Liver (tissue), 9 donors: ENCODE data around the gene TCEA3. TPM values are rescaled to one million over a fixed set of nuclear protein-coding genes. Genes with fewer than 3 reads are reported as not detected.

Source experiments
- DNase-seq: peaks from one replicate; pipeline ENCODE4 v3.0.0-alpha.2; 2017; ENCODE audit warnings: low spot score
- H3K27ac ChIP-seq, 2 donors: one replicate each; pipeline ENCODE4 v1.7.0; 2013; ENCODE audit warnings: inconsistent platforms in 2 of 2, low read length in 2 of 2, control low read depth in 1 of 2, low read depth in 1 of 2, mild to moderate bottlenecking in 1 of 2
- H3K27me3 ChIP-seq, 4 donors: one replicate each; pipeline versions ENCODE4 v1.6.1 to v1.7.0; 2013; ENCODE audit warnings: low read length in 3 of 4, inconsistent platforms in 1 of 4, mild to moderate bottlenecking in 1 of 4, moderate library complexity in 1 of 4; ENCODE audit not compliant: control insufficient read depth in 4 of 4, insufficient read depth in 4 of 4
- H3K36me3 ChIP-seq, 4 donors: one replicate each; pipeline versions ENCODE4 v1.6.1 to v1.7.0; 2013; ENCODE audit warnings: low read length in 3 of 4, mild to moderate bottlenecking in 3 of 4, low read depth in 1 of 4, moderate library complexity in 1 of 4; ENCODE audit not compliant: control insufficient read depth in 4 of 4, insufficient read depth in 3 of 4
- H3K4me1 ChIP-seq, 4 donors: one replicate each; pipeline versions ENCODE4 v1.6.1 to v1.7.0; 2013; ENCODE audit warnings: low read length in 3 of 4, mild to moderate bottlenecking in 3 of 4, moderate library complexity in 1 of 4; ENCODE audit not compliant: control insufficient read depth in 4 of 4, insufficient read depth in 4 of 4
- H3K4me3 ChIP-seq, 3 donors: one replicate each; pipeline versions ENCODE4 v1.6.1 to v1.7.0; 2013; ENCODE audit warnings: low read length in 3 of 3, control low read depth in 1 of 3, low read depth in 1 of 3, mild to moderate bottlenecking in 1 of 3
- H3K9ac ChIP-seq, 2 donors: one replicate each; pipeline ENCODE4 v1.7.0; 2013; ENCODE audit warnings: low read length in 2 of 2, mild to moderate bottlenecking in 2 of 2, moderate library complexity in 2 of 2, control low read depth in 1 of 2, low read depth in 1 of 2
- H3K9me3 ChIP-seq, 4 donors: one replicate each; pipeline versions ENCODE4 v1.6.1 to v1.7.0; 2013; ENCODE audit warnings: low read length in 3 of 4; ENCODE audit not compliant: control insufficient read depth in 4 of 4
- FOXA1 ChIP-seq: IDR thresholded peaks from 2 replicates; pipeline ENCODE4 v1.6.1; 2016; ENCODE audit warnings: antibody characterized with exemption
- FOXA2 ChIP-seq: IDR thresholded peaks from 2 replicates; pipeline ENCODE4 v1.6.1; 2016; ENCODE audit warnings: antibody characterized with exemption
- GABPA ChIP-seq, 2 donors: IDR thresholded peaks in 1 of 2; conservative IDR thresholded peaks in 1 of 2; 2 replicates each; pipeline ENCODE4 v1.6.1; 2016; ENCODE audit warnings: antibody characterized with exemption in 2 of 2, mild to moderate bottlenecking in 1 of 2, moderate library complexity in 1 of 2
- HNF4G ChIP-seq: IDR thresholded peaks from 2 replicates; pipeline ENCODE4 v1.6.1; 2016; ENCODE audit warnings: antibody characterized with exemption
- JUND ChIP-seq, 2 donors: IDR thresholded peaks; 2 replicates each; pipeline ENCODE4 v1.6.1; 2016; ENCODE audit warnings: antibody characterized with exemption in 2 of 2
- NR2F2 ChIP-seq: IDR thresholded peaks from 2 replicates; pipeline ENCODE4 v1.6.1; 2016; ENCODE audit warnings: antibody characterized with exemption
- RAD21 ChIP-seq, 2 donors: IDR thresholded peaks; 2 replicates each; pipeline ENCODE4 v1.6.1; 2016; ENCODE audit warnings: antibody characterized with exemption in 2 of 2, mild to moderate bottlenecking in 2 of 2
- RXRA ChIP-seq, 2 donors: IDR thresholded peaks; 2 replicates each; pipeline ENCODE4 v1.6.1; 2017 to 2018; ENCODE audit warnings: antibody characterized with exemption in 2 of 2, mild to moderate bottlenecking in 1 of 2
- SP1 ChIP-seq: IDR thresholded peaks from 2 replicates; pipeline ENCODE4 v1.6.1; 2018; ENCODE audit warnings: antibody characterized with exemption, mild to moderate bottlenecking
- TAF1 ChIP-seq: conservative IDR thresholded peaks from 2 replicates; pipeline ENCODE4 v1.6.1; 2016; ENCODE audit warnings: antibody characterized with exemption, mild to moderate bottlenecking
- YY1 ChIP-seq: IDR thresholded peaks from 2 replicates; pipeline ENCODE4 v1.6.1; 2016; ENCODE audit warnings: antibody characterized with exemption, mild to moderate bottlenecking
- WGBS: extraction: QIAGEN DNeasy Blood & Tissue Kit; methylation state at CpG from one replicate; pipeline ENCODE4 v1.1.7; 2013; 5-methylcytosine and 5-hydroxymethylcytosine counted together
- polyA plus RNA-seq, 2 donors: library from polyadenylated mRNA; stranded (reverse) in 1 of 2; unstranded in 1 of 2; fragments of 200-250 nt in 1 of 2; fragments of >200 nt in 1 of 2; fragmentation: Nextera tagmentation in 1 of 2; extraction: Ambion mirVana in 1 of 2; gene quantifications; one replicate each; pipeline versions ENCODE4 v1.2.1 to v1.2.3, GENCODE V29; 2013 to 2015
- total RNA-seq, 2 donors: library from RNA; depleted of rRNA; stranded (reverse); fragments of >200 nt; gene quantifications; one replicate each; pipeline ENCODE4 v1.2.3, GENCODE V29; 2014
- TF ChIP-seq, protein P1 (sequence below): IDR thresholded peaks from 2 replicates; pipeline ENCODE4 v1.6.1; 2016; ENCODE audit warnings: antibody characterized with exemption
- TF ChIP-seq, protein P2 (sequence below): IDR thresholded peaks from 2 replicates; pipeline ENCODE4 v1.6.1; 2016; ENCODE audit warnings: antibody characterized with exemption
- TF ChIP-seq, protein P3 (sequence below): IDR thresholded peaks from 2 replicates; pipeline ENCODE4 v1.6.1; 2016; ENCODE audit warnings: antibody characterized with exemption
- TF ChIP-seq, protein P4 (sequence below): IDR thresholded peaks from 2 replicates; pipeline ENCODE4 v1.6.1; 2016; ENCODE audit warnings: antibody characterized with exemption, mild to moderate bottlenecking
- TF ChIP-seq, protein P5 (sequence below): fragments of 150-350 bp; IDR thresholded peaks from 2 replicates; pipeline ENCODE4 v1.5.1; 2017; ENCODE audit warnings: improper control_type of control experiment, low read depth, low read length; ENCODE audit not compliant: missing input control
- donor health status: healthy.
- donor health status: healthy.
- donor health status: healthy.
- donor health status: healthy.
- donor health status: healthy.

The TCEA3 gene
- total and polyA plus RNA-seq, 4 donors, result 29.6 to 142 (median 47.6) TPM

DNA sequence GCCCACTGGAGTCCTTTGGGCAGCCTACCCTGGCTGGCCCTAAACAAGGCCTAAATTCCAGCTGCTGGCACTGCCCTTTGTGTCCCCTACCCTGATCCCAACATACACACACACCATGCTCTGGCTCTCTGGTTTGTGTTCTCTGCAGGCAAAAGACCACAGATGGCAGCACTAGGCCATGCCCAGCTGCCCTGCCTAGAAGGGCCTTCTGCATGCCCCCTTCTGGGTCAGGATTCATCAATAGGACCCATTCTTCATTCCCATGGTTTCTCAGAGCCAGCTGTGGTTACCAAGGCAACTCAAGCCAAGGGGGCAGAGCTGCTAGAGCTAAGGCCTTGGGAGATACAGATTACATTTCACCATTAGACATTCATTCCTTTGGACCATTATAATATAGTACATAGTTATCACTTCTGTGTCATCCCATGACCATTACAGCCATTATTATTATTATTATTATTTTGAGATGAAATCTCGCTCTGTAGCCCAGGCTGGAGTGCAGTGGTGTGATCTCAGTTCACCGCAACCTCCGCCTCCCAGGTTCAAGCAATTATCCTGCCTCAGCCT, 42.0 kb upstream of the TCEA3 start:
- Histone ChIP-seq H3K27me3 (no peaks in the 10 kb centered on the region), H3K27ac (no peak overlapping the region), H3K4me1 (peaks cover 7 to 14% (median 11%) of the 10 kb centered on the region in 4 donors), H3K9me3 (no peaks in the 10 kb centered on the region), H3K4me3 (no peak overlapping the region), H3K9ac (no peak overlapping the region), H3K36me3 (no peaks in the 10 kb centered on the region)
- TF ChIP-seq, protein P1, sequence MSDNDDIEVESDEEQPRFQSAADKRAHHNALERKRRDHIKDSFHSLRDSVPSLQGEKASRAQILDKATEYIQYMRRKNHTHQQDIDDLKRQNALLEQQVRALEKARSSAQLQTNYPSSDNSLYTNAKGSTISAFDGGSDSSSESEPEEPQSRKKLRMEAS, result no peak
- TF ChIP-seq, protein P2, sequence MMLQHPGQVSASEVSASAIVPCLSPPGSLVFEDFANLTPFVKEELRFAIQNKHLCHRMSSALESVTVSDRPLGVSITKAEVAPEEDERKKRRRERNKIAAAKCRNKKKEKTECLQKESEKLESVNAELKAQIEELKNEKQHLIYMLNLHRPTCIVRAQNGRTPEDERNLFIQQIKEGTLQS, result no peak
- TF ChIP-seq FOXA2, result no peak
- TF ChIP-seq JUND (IDR thresholded peaks at IDR 0.05), result no peak
- TF ChIP-seq SP1, result no peak
- TF ChIP-seq HNF4G, result no peak
- no peak for TF ChIP-seq GABPA (IDR thresholded peaks at IDR 0.05 in 1 of 2, conservative IDR thresholded peaks at IDR 0.05 in 1 of 2)
- TF ChIP-seq TAF1, result no peak
- no peak for TF ChIP-seq RXRA (IDR thresholded peaks at IDR 0.05)
- TF ChIP-seq, protein P3, sequence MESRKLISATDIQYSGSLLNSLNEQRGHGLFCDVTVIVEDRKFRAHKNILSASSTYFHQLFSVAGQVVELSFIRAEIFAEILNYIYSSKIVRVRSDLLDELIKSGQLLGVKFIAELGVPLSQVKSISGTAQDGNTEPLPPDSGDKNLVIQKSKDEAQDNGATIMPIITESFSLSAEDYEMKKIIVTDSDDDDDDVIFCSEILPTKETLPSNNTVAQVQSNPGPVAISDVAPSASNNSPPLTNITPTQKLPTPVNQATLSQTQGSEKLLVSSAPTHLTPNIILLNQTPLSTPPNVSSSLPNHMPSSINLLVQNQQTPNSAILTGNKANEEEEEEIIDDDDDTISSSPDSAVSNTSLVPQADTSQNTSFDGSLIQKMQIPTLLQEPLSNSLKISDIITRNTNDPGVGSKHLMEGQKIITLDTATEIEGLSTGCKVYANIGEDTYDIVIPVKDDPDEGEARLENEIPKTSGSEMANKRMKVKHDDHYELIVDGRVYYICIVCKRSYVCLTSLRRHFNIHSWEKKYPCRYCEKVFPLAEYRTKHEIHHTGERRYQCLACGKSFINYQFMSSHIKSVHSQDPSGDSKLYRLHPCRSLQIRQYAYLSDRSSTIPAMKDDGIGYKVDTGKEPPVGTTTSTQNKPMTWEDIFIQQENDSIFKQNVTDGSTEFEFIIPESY, result no peak
- TF ChIP-seq NR2F2, result no peak
- TF ChIP-seq, protein P4, sequence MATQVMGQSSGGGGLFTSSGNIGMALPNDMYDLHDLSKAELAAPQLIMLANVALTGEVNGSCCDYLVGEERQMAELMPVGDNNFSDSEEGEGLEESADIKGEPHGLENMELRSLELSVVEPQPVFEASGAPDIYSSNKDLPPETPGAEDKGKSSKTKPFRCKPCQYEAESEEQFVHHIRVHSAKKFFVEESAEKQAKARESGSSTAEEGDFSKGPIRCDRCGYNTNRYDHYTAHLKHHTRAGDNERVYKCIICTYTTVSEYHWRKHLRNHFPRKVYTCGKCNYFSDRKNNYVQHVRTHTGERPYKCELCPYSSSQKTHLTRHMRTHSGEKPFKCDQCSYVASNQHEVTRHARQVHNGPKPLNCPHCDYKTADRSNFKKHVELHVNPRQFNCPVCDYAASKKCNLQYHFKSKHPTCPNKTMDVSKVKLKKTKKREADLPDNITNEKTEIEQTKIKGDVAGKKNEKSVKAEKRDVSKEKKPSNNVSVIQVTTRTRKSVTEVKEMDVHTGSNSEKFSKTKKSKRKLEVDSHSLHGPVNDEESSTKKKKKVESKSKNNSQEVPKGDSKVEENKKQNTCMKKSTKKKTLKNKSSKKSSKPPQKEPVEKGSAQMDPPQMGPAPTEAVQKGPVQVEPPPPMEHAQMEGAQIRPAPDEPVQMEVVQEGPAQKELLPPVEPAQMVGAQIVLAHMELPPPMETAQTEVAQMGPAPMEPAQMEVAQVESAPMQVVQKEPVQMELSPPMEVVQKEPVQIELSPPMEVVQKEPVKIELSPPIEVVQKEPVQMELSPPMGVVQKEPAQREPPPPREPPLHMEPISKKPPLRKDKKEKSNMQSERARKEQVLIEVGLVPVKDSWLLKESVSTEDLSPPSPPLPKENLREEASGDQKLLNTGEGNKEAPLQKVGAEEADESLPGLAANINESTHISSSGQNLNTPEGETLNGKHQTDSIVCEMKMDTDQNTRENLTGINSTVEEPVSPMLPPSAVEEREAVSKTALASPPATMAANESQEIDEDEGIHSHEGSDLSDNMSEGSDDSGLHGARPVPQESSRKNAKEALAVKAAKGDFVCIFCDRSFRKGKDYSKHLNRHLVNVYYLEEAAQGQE, result no peak
- TF ChIP-seq, protein P5, sequence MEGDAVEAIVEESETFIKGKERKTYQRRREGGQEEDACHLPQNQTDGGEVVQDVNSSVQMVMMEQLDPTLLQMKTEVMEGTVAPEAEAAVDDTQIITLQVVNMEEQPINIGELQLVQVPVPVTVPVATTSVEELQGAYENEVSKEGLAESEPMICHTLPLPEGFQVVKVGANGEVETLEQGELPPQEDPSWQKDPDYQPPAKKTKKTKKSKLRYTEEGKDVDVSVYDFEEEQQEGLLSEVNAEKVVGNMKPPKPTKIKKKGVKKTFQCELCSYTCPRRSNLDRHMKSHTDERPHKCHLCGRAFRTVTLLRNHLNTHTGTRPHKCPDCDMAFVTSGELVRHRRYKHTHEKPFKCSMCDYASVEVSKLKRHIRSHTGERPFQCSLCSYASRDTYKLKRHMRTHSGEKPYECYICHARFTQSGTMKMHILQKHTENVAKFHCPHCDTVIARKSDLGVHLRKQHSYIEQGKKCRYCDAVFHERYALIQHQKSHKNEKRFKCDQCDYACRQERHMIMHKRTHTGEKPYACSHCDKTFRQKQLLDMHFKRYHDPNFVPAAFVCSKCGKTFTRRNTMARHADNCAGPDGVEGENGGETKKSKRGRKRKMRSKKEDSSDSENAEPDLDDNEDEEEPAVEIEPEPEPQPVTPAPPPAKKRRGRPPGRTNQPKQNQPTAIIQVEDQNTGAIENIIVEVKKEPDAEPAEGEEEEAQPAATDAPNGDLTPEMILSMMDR, result no peak
- no peak for TF ChIP-seq RAD21 (IDR thresholded peaks at IDR 0.05)
- TF ChIP-seq FOXA1, result no peak
- no peak for TF ChIP-seq YY1
- WGBS, result 96% methylated on average over 3 of the region's 3 CpGs
- DNase-seq, result no peak

DNA sequence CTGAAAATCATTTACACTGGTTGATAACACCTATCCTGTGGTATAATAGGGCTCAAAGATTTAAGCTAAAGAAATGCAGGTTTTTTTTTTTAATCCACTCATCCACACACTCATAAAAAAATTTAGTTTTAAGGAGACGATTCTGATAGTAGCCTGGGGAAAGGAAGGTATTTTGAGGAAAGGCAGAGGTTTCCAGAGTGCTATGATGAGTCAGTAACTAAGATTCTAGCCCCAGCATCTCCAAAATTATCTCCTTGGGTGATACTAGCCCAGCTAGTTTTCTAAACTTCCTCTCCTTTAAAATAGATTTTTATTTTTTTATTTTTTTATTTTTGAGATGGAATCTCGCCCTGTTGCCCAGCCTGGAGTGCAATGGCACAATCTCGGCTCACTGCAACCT, 38.7 kb upstream of the TCEA3 start:
- DNase-seq, result no peak
- no peaks in the 10 kb centered on the region for H3K9me3 ChIP-seq
- H3K4me3 ChIP-seq, result no peak overlapping the region
- 91% methylated on average over 3 of the region's 3 CpGs for WGBS
- H3K36me3 ChIP-seq, result no peaks in the 10 kb centered on the region
- H3K27ac ChIP-seq, result no peak overlapping the region
- H3K27me3 ChIP-seq, result no peaks in the 10 kb centered on the region
- H3K9ac ChIP-seq, result no peak overlapping the region
- peaks cover 0 to 7% (median 2%) of the 10 kb centered on the region in 4 donors for H3K4me1 ChIP-seq
- TF ChIP-seq, protein P1, result no peak
- TF ChIP-seq, protein P4, result no peak
- TF ChIP-seq RXRA (IDR thresholded peaks at IDR 0.05) (no peak), FOXA1 (no peak), HNF4G (no peak), GABPA (IDR thresholded peaks at IDR 0.05 in 1 of 2, conservative IDR thresholded peaks at IDR 0.05 in 1 of 2) (no peak), NR2F2 (no peak), JUND (IDR thresholded peaks at IDR 0.05) (no peak), FOXA2 (no peak), SP1 (no peak), RAD21 (IDR thresholded peaks at IDR 0.05) (no peak), TAF1 (no peak)
- TF ChIP-seq, protein P3, result no peak
